ENCODE results near the gene INSYN1. TPM values are rescaled to one million over a fixed set of nuclear protein-coding genes. Genes with fewer than 3 reads are reported as not detected.
A peak's percentile ranks its signal among the peaks of the same experiment; 100 is the strongest.

INSYN1 gene
- total RNA-seq, 1 experiment from 2014 or later = not detected

GRCh38 chr15:73760330-73761329, 7.5 kb upstream of the INSYN1 start:
- Histone ChIP-seq H3K36me3 (no peaks in the 10 kb centered on the region), H3K9me3 (replicated peaks) (no peaks in the 10 kb centered on the region), H3K27me3 (peaks cover 17% of the 10 kb centered on the region), H3K4me1 (no peaks in the 10 kb centered on the region), H3K27ac (no peak overlapping the region), H3K4me3 (no peak overlapping the region)
- DNase-seq = no peak

GRCh38 chr15:73758461-73758860, 5.3 kb upstream of the INSYN1 start:
- Histone ChIP-seq H3K4me1 (no peaks in the 10 kb centered on the region), H3K27me3 (peaks cover 28% of the 10 kb centered on the region), H3K9me3 (replicated peaks) (no peaks in the 10 kb centered on the region), H3K4me3 (no peak overlapping the region), H3K27ac (no peak overlapping the region), H3K36me3 (no peaks in the 10 kb centered on the region)
- DNase-seq = no peak

DNA sequence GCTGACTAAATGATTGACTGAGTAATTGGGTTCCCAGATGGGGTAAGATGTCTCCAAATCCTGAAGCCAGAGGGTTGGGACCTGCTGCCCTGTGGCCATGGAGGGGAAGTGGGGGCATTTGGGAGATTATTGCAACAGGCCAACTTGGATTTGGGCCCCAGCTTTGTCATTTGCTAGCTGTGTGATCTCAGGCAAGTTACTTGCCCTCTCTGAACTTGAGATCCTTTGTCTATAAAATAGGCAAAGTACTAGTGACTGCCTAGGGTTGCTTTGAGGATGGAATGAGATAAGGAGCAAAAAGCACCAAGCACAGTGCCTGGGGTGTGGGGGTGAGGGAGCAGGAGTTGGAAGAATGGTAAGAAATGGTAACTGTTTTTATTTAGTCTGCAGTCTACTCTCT, 4.4 kb upstream of the INSYN1 start:
- H3K27ac ChIP-seq = no peak overlapping the region
- H3K27me3 ChIP-seq = peaks cover 30% of the 10 kb centered on the region
- no peak for DNase-seq
- H3K4me1 ChIP-seq = no peaks in the 10 kb centered on the region
- no peaks in the 10 kb centered on the region for H3K36me3 ChIP-seq
- no peak overlapping the region for H3K4me3 ChIP-seq
- H3K9me3 ChIP-seq (replicated peaks) = no peaks in the 10 kb centered on the region

DNA sequence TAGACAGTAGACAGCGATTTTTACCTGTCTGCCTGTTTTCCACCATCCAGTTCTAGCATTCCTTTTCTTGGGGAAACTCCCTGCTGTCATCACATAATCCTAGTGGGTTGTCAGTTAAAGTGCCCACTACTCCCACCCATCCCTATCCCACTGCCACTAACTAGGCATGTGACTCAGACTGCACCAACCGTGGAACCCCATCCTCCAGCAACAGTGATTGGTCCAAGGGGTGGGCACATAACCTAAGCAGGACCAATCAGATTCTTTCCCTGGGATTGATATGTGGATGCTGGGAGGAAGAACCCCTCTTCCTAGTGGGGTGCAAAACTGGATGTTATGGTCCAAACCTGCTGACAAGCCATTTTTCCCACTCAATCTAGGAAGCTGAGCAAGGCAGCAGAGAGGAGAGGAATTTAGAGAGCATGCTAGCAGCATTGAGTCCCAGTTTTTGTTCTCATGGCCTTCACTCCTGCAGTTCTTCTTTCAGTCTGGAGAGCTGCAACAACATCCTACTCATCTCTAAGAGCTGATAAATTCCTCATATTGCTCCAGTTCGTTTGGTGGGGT, 3.9 kb upstream of the INSYN1 start:
- H3K4me3 ChIP-seq = no peak overlapping the region
- H3K36me3 ChIP-seq = no peaks in the 10 kb centered on the region
- no peak overlapping the region for H3K27ac ChIP-seq
- H3K9me3 ChIP-seq (replicated peaks) = no peaks in the 10 kb centered on the region
- DNase-seq = no peak
- H3K27me3 ChIP-seq = peaks cover 33% of the 10 kb centered on the region
- no peaks in the 10 kb centered on the region for H3K4me1 ChIP-seq

GRCh38 chr15:73756390-73756789, 3.2 kb upstream of the INSYN1 start:
- no peaks in the 10 kb centered on the region for H3K9me3 ChIP-seq (replicated peaks)
- no peaks in the 10 kb centered on the region for H3K4me1 ChIP-seq
- no peaks in the 10 kb centered on the region for H3K36me3 ChIP-seq
- H3K27ac ChIP-seq = no peak overlapping the region
- DNase-seq = no peak
- H3K4me3 ChIP-seq = no peak overlapping the region
- H3K27me3 ChIP-seq = peaks cover 31% of the 10 kb centered on the region

DNA sequence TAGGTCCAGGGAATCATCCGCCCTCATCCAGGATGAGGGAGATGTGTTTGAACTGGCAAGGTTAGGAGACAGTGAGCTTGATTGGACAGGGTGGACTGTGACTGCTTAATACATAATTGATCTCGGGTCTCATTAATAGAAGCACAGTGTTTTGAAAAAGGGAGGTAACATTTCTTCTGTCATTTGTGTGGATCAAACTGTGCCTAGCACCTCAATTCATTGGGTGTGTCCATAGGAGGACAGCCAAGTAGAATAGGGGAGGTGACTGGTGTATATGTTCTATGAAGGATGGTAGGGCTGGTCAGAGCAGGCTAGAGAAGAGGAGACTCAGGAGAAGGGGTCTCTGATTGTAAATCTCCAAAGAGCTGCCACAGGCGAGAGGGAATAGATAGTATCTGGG, 2.8 kb upstream of the INSYN1 start:
- no peak overlapping the region for H3K4me3 ChIP-seq
- H3K36me3 ChIP-seq = no peaks in the 10 kb centered on the region
- H3K9me3 ChIP-seq (replicated peaks) = no peaks in the 10 kb centered on the region
- H3K27ac ChIP-seq = no peak overlapping the region
- H3K27me3 ChIP-seq = peaks cover 26% of the 10 kb centered on the region
- no peak for DNase-seq
- no peaks in the 10 kb centered on the region for H3K4me1 ChIP-seq

GRCh38 chr15:73755481-73755880, 2.3 kb upstream of the INSYN1 start:
- peaks cover 25% of the 10 kb centered on the region for H3K27me3 ChIP-seq
- H3K9me3 ChIP-seq (replicated peaks) = no peaks in the 10 kb centered on the region
- DNase-seq = no peak

DNA sequence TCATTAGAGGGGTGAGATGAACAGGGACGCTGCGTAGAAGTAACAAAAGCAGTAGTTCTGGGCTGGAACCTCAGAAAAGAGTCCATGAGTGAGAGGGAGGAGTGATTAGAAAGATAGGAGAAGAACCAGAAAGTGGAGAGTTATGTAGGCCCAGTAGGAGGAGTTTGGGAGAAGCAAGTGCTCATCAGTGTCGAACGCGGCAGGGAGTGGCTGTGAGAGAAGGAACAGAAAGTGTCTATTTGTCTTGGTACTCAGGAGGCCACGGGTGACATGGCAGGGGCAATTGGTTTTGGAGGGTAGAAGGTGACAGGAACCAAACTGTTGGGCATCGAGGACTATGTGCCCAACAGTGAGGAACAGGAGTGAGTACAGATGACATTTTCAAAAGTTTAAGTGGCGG, 1.3 kb upstream of the INSYN1 start:
- Histone ChIP-seq H3K27ac (no peak overlapping the region), H3K27me3 (peaks cover 25% of the 10 kb centered on the region), H3K4me1 (no peaks in the 10 kb centered on the region), H3K4me3 (no peak overlapping the region), H3K36me3 (no peaks in the 10 kb centered on the region), H3K9me3 (replicated peaks) (no peaks in the 10 kb centered on the region)
- no peak for DNase-seq

More at GRCh38 chr15:73755481-73755880, 2.3 kb upstream of the INSYN1 start:
- Histone ChIP-seq H3K27ac (no peak overlapping the region), H3K4me3 (no peak overlapping the region), H3K36me3 (no peaks in the 10 kb centered on the region), H3K4me1 (no peaks in the 10 kb centered on the region)

DNA sequence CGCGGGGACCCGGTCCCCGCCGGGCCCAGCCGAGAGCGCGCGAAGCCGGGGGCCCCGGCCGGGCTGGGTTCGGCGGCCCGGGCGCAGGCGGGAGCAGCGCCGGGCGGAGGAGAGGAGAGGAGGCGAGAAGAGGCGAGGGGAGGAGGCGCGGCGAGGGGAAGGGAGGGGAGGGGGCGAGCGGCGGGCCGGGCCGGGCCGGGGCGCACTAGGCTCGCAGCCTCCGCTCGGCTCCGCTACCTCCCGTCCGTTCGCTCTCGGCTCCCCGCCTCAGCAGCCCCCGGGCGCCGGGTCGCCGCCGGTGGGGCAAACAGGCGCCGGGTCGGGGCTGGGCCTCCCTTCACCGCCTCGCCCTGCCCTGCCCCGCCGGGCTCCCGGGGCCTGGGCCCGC, 351 bp downstream of the INSYN1 start:
- DNase-seq = no peak
- no peaks in the 10 kb centered on the region for H3K4me1 ChIP-seq
- H3K4me3 ChIP-seq = peak overlapping the region; percentile 19; the same call in 1 of the 2 replicates
- H3K27ac ChIP-seq = no peak overlapping the region
- no peaks in the 10 kb centered on the region for H3K9me3 ChIP-seq (replicated peaks)
- H3K36me3 ChIP-seq = no peaks in the 10 kb centered on the region
- H3K27me3 ChIP-seq = peaks cover 21% of the 10 kb centered on the region

DNA sequence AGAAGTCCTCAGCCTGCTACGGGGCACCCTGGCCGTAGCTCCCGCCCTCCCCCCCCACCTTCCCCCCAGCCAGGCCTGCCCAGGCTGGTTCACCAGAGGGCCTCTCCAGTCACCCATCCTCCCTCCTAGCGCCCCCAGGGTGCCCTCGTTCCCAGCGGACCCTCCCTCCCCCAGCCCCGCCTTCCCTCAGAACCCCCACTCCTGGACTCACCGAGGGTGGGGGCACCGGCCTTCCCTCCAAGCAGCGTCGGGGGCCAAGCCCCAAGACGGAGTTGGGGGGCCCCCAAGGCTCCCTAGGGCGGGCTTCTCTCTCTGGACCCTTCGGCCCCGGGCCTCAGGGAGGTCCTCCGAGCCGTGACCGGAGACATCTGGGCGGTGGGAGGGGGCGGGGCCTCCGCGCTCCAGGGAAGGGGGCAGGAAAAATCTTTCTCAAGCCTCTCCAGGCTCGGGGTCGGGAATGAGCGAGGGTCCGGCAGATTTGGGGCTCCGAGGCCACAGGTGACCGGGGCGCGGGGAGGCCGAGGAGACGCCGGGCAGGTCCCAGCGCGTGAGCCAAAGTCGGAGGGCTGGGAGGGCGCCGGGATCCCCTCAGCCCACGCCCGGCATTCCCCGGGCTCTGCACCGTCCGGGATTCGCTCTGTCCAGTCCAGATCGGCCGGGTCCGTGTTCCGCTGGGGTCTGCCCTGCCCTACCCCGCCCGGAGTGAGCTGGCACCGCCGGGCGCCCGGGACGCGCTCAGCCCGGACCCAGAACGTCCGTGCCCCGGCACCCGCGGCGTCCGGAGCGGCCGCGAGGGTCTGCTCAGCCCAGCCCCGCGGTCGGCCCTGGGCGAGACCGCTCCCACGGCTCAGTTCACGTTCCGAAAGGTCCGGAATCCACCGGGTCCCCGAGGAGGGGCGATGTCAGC, 999 bp downstream of the INSYN1 start:
- Histone ChIP-seq H3K4me1 (no peaks in the 10 kb centered on the region), H3K27ac (no peak overlapping the region), H3K9me3 (replicated peaks) (no peaks in the 10 kb centered on the region), H3K27me3 (peaks cover 20% of the 10 kb centered on the region), H3K36me3 (no peaks in the 10 kb centered on the region), H3K4me3 (peak overlapping the region; percentile 19)
- DNase-seq = no peak

DNA sequence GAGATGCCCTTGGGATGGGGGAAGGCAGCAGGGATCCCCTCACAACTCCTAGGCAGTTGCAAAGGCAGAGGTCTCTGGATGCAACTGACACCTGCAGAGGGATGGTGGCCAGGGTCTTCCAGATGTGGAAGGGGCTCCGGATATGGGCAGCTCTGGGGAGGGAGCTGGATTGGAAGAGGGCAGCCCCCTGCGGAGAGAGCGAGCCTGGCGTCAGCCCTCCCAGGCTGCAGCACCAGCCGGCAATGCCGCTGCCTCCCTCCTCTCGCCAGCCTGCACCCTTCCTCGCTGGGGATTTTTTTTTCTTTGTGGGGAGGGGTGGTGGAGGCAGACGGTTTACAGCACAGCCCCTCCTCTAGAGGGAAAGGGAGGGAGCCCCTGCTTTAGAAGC, 1.6 kb downstream of the INSYN1 start:
- H3K4me1 ChIP-seq = 0 out of 2 replicates have a peak, but pooled peaks cover 2% of the 10 kb centered on the region
- H3K9me3 ChIP-seq (replicated peaks) = no peaks in the 10 kb centered on the region
- no peaks in the 10 kb centered on the region for H3K36me3 ChIP-seq
- H3K4me3 ChIP-seq = no peak overlapping the region
- no peak for DNase-seq
- peaks cover 20% of the 10 kb centered on the region for H3K27me3 ChIP-seq
- no peak overlapping the region for H3K27ac ChIP-seq

GRCh38 chr15:73750951-73751350, 2.2 kb downstream of the INSYN1 start:
- Histone ChIP-seq H3K27me3 (peaks cover 20% of the 10 kb centered on the region), H3K9me3 (replicated peaks) (no peaks in the 10 kb centered on the region)

GRCh38 chr15:73750438-73750837, 2.7 kb downstream of the INSYN1 start:
- no peak for DNase-seq
- H3K36me3 ChIP-seq = no peaks in the 10 kb centered on the region
- H3K4me1 ChIP-seq = 0 out of 2 replicates have a peak, but pooled peaks cover 3% of the 10 kb centered on the region
- peaks cover 20% of the 10 kb centered on the region for H3K27me3 ChIP-seq
- H3K27ac ChIP-seq = no peak overlapping the region
- no peaks in the 10 kb centered on the region for H3K9me3 ChIP-seq (replicated peaks)
- no peak overlapping the region for H3K4me3 ChIP-seq

More at GRCh38 chr15:73750951-73751350, 2.2 kb downstream of the INSYN1 start:
- no peak for DNase-seq
- Histone ChIP-seq H3K36me3 (no peaks in the 10 kb centered on the region), H3K4me1 (0 out of 2 replicates have a peak, but pooled peaks cover 3% of the 10 kb centered on the region), H3K27ac (no peak overlapping the region), H3K4me3 (no peak overlapping the region)

DNA sequence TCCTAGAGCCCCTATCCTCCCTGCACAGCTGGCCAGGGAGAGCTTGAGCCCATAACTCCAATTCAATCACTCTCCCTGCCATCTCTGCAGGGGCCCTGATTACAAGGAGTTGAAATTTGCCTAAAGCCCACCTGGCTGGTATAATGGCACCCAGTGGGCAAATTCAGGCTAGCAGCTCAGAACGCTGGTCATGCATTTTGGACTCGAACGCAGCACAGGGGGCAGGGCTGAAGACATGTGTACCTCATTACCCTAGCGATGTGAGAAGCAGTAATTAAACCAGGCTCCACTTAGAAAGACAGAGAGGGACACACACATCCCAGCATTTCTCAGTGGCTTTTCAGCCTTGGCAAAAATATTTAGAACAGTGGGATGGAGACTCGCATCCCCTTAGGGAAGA, 3.2 kb downstream of the INSYN1 start:
- no peak overlapping the region for H3K4me3 ChIP-seq
- H3K27me3 ChIP-seq = peaks cover 20% of the 10 kb centered on the region
- no peaks in the 10 kb centered on the region for H3K9me3 ChIP-seq (replicated peaks)
- DNase-seq = no peak
- H3K4me1 ChIP-seq = 0 out of 2 replicates have a peak, but pooled peaks cover 6% of the 10 kb centered on the region
- no peak overlapping the region for H3K27ac ChIP-seq
- H3K36me3 ChIP-seq = no peaks in the 10 kb centered on the region
